HG03521 (cell line): ENCODE results near the gene SIK2.
"Not testable (repeated sequence)": the region's sequence is repeated elsewhere in the genome, so short reads cannot be mapped to it uniquely, and the experiment has no call there.

Experiments
- ATAC-seq: cut with Tn5 transposase; IDR thresholded peaks from one replicate; pipeline ENCODE4 v1.9.1; 2021; ENCODE audit warnings: mild to moderate bottlenecking, moderate library complexity; ENCODE audit not compliant: unreplicated experiment

Gene SIK2

GRCh38 chr11:111694851-111695250 lies 92.6 kb downstream of the SIK2 start:
- no peak for ATAC-seq

GRCh38 chr11:111696556-111696955 lies 94.3 kb downstream of the SIK2 start:
- ATAC-seq: no peak

GRCh38 chr11:111697933-111698371 lies 95.7 kb downstream of the SIK2 start:
- no peak for ATAC-seq

- ATAC-seq: no peak
These were observed 96.8 kb downstream of the SIK2 start for GRCh38 chr11:111698852-111699559.

- no peak for ATAC-seq
These were observed 97.4 kb downstream of the SIK2 start for GRCh38 chr11:111699579-111700156.

GRCh38 chr11:111700162-111700561 lies 97.9 kb downstream of the SIK2 start:
- no peak for ATAC-seq

GRCh38 chr11:111702623-111703022 lies 100.4 kb downstream of the SIK2 start:
- no peak for ATAC-seq

- ATAC-seq: no peak
These were observed 101.3 kb downstream of the SIK2 start for GRCh38 chr11:111703576-111703975.

GRCh38 chr11:111707039-111707690 lies 104.9 kb downstream of the SIK2 start:
- ATAC-seq: no peak

- ATAC-seq: no peak
These were observed 105.4 kb downstream of the SIK2 start for GRCh38 chr11:111707691-111708067.

GRCh38 chr11:111714522-111714921 lies 112.3 kb downstream of the SIK2 start:
- no peak for ATAC-seq

GRCh38 chr11:111715142-111715816 lies 113.0 kb downstream of the SIK2 start:
- no peak for ATAC-seq

- not testable (repeated sequence) for ATAC-seq
These were observed 115.4 kb downstream of the SIK2 start for GRCh38 chr11:111717660-111718059.

- no peak for ATAC-seq
These were observed 116.2 kb downstream of the SIK2 start for GRCh38 chr11:111718436-111718835.

- ATAC-seq: no peak
These were observed 116.6 kb downstream of the SIK2 start for GRCh38 chr11:111718859-111719258.

GRCh38 chr11:111719379-111719778 lies 117.1 kb downstream of the SIK2 start:
- no peak for ATAC-seq

GRCh38 chr11:111720801-111721494 lies 118.7 kb downstream of the SIK2 start:
- no peak for ATAC-seq

- no peak for ATAC-seq
These were observed 120.3 kb downstream of the SIK2 start for GRCh38 chr11:111722501-111722900.

- ATAC-seq: no peak
These were observed 121.3 kb downstream of the SIK2 start for GRCh38 chr11:111723595-111723994.

GRCh38 chr11:111724615-111725129 lies 122.4 kb downstream of the SIK2 start:
- no peak for ATAC-seq

- no peak for ATAC-seq
These were observed 123.4 kb downstream of the SIK2 start for GRCh38 chr11:111725621-111726020.
